Upper lobe of left lung (tissue), 6 donors: Measurements from ENCODE around the gene PODXL2. TPM values are rescaled to one million over a fixed set of nuclear protein-coding genes. Genes with fewer than 3 reads are reported as not detected.
A peak's percentile ranks its signal among the peaks of the same experiment; 100 is the strongest.

Experiments
- ATAC-seq, 2 donors: fragments of 200-7000 bp; cut with Tn5 transposase; one replicate each; pipeline ENCODE4 v1.9.1; 2022; ENCODE audit warnings: mild to moderate bottlenecking in 2 of 2, moderate library complexity in 2 of 2; ENCODE audit not compliant: low FRiP score in 2 of 2
- DNase-seq, 2 donors: peaks; one replicate each; pipeline ENCODE4 v3.0.0-alpha.2; 2019 to 2020
- H3K27ac ChIP-seq, 4 donors: fragments of 200-600 bp; sonication (generic); one replicate each; pipeline ENCODE4 v1.5.1; 2016 to 2019
- H3K27me3 ChIP-seq, 4 donors: fragments of 200-600 bp; sonication (generic); one replicate each; pipeline ENCODE4 v1.5.1; 2017 to 2019
- H3K36me3 ChIP-seq, 4 donors: fragments of 200-600 bp; sonication (generic); one replicate each; pipeline ENCODE4 v1.5.1; 2016 to 2019
- H3K4me1 ChIP-seq, 4 donors: fragments of 200-600 bp; sonication (generic); one replicate each; pipeline ENCODE4 v1.5.1; 2018 to 2019
- H3K4me3 ChIP-seq, 4 donors: fragments of 200-600 bp; sonication (generic); one replicate each; pipeline ENCODE4 v1.5.1; 2017 to 2019; ENCODE audit warnings: mild to moderate bottlenecking in 2 of 4, moderate library complexity in 1 of 4
- H3K9me3 ChIP-seq, 4 donors: fragments of 200-600 bp; sonication (generic); one replicate each; pipeline ENCODE4 v1.5.1; 2018 to 2019
- EP300 ChIP-seq, 4 donors: sonication (generic); formaldehyde crosslinking; IDR thresholded peaks; one replicate each; pipeline ENCODE4 v1.5.1; 2017; ENCODE audit warnings: antibody characterized with exemption in 4 of 4, control low read depth in 2 of 4
- POLR2A ChIP-seq, 4 donors: fragments of 450-650 bp; IDR thresholded peaks; one replicate each; pipeline ENCODE4 v1.5.1; 2016 to 2017; ENCODE audit warnings: antibody characterized with exemption in 4 of 4, mild to moderate bottlenecking in 2 of 4
- POLR2AphosphoS5 ChIP-seq, 2 donors: sonication (generic); formaldehyde crosslinking; IDR thresholded peaks; one replicate each; pipeline ENCODE4 v1.5.1; 2017; ENCODE audit warnings: antibody characterized with exemption in 2 of 2
- WGBS, 2 donors: methylation state at CpG; one replicate each; pipeline ENCODE4 v1.1.5; 2017 to 2018; 5-methylcytosine and 5-hydroxymethylcytosine counted together
- total RNA-seq, 6 donors: library from RNA; depleted of rRNA in 4 of 6; stranded (reverse); fragments of >200 nt in 4 of 6; gene quantifications; one replicate each; pipeline versions ENCODE4 v1.1.0 to v1.2.1, GENCODE V29; 2016 to 2021
- TF ChIP-seq, protein P1 (sequence below), 6 experiments: fragments of 450-650 bp in 4 of 6; fragments of 200-600 bp in 2 of 6; sonication (generic) in 2 of 6; IDR thresholded peaks; one replicate each; pipeline ENCODE4 v1.5.1; 2016 to 2019; ENCODE audit warnings: antibody characterized with exemption in 6 of 6
- donor health status: DM: no; HTN: no; CAD: no; lungs with moderate emphysema.
- donor health status: DM: no; HTN: yes; CAD: no; lungs with severe emphysema.

The PODXL2 gene
- total RNA-seq, 6 donors from 2014 or later, result 1.0 to 5.1 (median 3.5) TPM

DNA sequence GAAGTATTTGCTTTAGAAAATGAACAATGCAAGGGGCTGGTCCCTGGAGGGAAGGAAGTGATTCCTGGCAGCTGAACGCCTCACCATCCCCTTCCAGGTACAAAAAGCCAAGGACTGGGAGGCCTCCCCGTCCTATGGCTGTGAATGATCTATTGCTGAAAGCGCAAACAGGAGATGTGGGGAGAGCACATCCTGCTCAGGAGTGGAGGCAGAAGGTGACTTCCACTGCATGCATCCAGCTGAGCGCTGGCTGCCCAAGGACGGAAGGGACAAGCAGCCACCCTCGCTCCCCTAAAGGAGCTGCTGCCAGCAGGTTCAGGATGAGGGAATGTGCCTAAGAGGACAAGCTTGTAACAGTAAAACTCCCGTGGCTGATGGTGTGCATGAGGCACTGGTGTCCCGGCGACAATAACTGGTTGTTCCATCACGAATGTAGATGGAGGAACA is 85.2 kb downstream of the PODXL2 start:
- DNase-seq, result no peak
- no peaks in the 10 kb centered on the region for H3K27me3 ChIP-seq

DNA sequence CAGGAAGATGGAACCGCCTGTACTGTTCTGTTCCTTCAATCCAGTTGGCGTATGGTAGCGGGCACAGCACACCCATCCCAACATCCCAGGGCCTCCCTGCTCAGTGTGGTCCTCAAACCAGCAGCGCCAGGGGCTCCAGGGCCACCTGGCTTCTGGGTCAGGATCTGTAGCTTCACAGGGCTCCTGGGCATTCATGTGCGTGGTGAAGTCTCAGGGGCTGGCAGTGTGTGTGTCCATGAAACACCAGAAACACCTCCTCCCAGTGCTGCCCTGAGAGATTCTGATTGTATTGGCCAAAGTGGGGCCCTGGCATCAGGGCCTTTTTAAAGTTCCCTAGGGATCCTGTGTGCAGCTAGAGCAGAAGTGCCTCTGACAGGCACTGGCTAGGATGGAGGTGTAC is 85.9 kb downstream of the PODXL2 start:
- ATAC-seq, result no peak
- H3K36me3 ChIP-seq, result peaks cover 0 to 6% (median 0%) of the 10 kb centered on the region in 4 donors
- 97% methylated on average over 3 to 5 of the region's 5 CpGs for WGBS, 2 donors
- H3K27ac ChIP-seq, result no peak overlapping the region
- H3K4me1 ChIP-seq, result peaks cover 20 to 33% (median 23%) of the 10 kb centered on the region in 4 donors
- DNase-seq, result no peak
- TF ChIP-seq POLR2AphosphoS5 (IDR thresholded peaks at IDR 0.05) (no peak), POLR2A (IDR thresholded peaks at IDR 0.05) (no peak), EP300 (IDR thresholded peaks at IDR 0.05) (no peak)
- no peak overlapping the region for H3K4me3 ChIP-seq
- H3K27me3 ChIP-seq, result no peaks in the 10 kb centered on the region
- no peaks in the 10 kb centered on the region for H3K9me3 ChIP-seq

More for the DNA sequence above, 85.2 kb downstream of the PODXL2 start:
- no peak for ATAC-seq
- Histone ChIP-seq H3K36me3 (no peaks in the 10 kb centered on the region), H3K4me1 (peaks cover 20 to 33% (median 23%) of the 10 kb centered on the region in 4 donors), H3K4me3 (no peak overlapping the region), H3K27ac (peak overlapping the region in 3 of 4 donors; percentile 1 to 49 (median 16)), H3K9me3 (no peaks in the 10 kb centered on the region)
- 46 to 55% methylated on average over 10 of the region's 10 CpGs for whole genome bisulfite sequencing, 2 donors
- TF ChIP-seq, protein P1, sequence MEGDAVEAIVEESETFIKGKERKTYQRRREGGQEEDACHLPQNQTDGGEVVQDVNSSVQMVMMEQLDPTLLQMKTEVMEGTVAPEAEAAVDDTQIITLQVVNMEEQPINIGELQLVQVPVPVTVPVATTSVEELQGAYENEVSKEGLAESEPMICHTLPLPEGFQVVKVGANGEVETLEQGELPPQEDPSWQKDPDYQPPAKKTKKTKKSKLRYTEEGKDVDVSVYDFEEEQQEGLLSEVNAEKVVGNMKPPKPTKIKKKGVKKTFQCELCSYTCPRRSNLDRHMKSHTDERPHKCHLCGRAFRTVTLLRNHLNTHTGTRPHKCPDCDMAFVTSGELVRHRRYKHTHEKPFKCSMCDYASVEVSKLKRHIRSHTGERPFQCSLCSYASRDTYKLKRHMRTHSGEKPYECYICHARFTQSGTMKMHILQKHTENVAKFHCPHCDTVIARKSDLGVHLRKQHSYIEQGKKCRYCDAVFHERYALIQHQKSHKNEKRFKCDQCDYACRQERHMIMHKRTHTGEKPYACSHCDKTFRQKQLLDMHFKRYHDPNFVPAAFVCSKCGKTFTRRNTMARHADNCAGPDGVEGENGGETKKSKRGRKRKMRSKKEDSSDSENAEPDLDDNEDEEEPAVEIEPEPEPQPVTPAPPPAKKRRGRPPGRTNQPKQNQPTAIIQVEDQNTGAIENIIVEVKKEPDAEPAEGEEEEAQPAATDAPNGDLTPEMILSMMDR (IDR thresholded peaks at IDR 0.05), result no peak
- TF ChIP-seq EP300 (IDR thresholded peaks at IDR 0.05) (no peak), POLR2AphosphoS5 (IDR thresholded peaks at IDR 0.05) (no peak), POLR2A (IDR thresholded peaks at IDR 0.05) (no peak)

DNA sequence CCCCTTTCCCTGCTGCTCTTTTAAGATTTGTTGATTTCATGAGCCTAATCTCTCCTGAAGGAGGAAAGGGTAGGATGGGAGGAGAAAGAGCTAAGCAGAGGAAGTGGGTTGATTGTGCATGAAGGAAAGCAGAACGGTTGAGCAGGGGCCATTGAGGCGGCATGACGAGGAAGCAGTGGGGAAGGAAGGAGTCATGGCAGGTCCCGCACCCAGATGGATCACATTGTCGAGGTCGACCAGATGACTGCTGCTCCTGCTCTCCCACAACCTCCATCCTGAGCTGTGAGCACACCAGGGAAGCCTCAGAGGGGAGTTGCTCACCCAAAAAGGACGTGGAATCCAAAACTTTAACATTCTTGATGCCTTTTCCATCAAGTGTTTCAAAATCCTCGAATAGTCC is 86.5 kb downstream of the PODXL2 start:
- Histone ChIP-seq H3K36me3 (peaks cover 0 to 9% (median 0%) of the 10 kb centered on the region in 4 donors), H3K27ac (no peak overlapping the region), H3K4me3 (no peak overlapping the region), H3K9me3 (no peaks in the 10 kb centered on the region), H3K4me1 (peaks cover 20 to 34% (median 23%) of the 10 kb centered on the region in 4 donors), H3K27me3 (no peaks in the 10 kb centered on the region)
- ATAC-seq (no peak), DNase-seq (no peak)
- 55 to 60% methylated on average over 8 of the region's 8 CpGs for WGBS, 2 donors
- TF ChIP-seq, protein P1 (IDR thresholded peaks at IDR 0.05), result no peak
- TF ChIP-seq POLR2AphosphoS5 (IDR thresholded peaks at IDR 0.05) (no peak), EP300 (IDR thresholded peaks at IDR 0.05) (no peak), POLR2A (IDR thresholded peaks at IDR 0.05) (no peak)

DNA sequence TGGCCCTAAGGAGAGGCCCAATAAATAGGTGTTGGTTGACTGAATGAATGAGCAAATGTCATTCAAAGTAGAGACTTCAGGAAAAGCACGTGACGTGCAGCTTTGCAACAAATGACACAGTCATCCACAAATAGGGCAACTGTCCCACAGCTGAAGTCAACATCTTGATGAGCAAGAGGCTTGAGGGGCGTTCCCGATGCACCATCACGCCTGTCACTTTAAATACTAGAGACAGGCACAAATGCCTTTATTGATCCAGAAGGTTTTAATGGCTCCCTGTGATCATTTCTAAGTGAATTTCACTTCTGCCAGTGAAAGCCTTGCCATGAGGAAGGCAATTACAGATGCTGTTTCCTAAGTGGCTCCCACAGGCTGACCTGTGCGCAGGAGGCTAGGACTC is 87.4 kb downstream of the PODXL2 start:
- H3K4me1 ChIP-seq, result peaks cover 20 to 40% (median 23%) of the 10 kb centered on the region in 4 donors
- no peaks in the 10 kb centered on the region for H3K9me3 ChIP-seq
- 93 to 97% methylated on average over 6 of the region's 6 CpGs for WGBS, 2 donors
- no peak for TF ChIP-seq POLR2A (IDR thresholded peaks at IDR 0.05)
- TF ChIP-seq POLR2AphosphoS5 (IDR thresholded peaks at IDR 0.05), result no peak
- TF ChIP-seq EP300 (IDR thresholded peaks at IDR 0.05), result no peak
- TF ChIP-seq, protein P1 (IDR thresholded peaks at IDR 0.05), result no peak
- no peak for DNase-seq
- H3K27ac ChIP-seq, result no peak overlapping the region
- H3K36me3 ChIP-seq, result peaks cover 0 to 9% (median 0%) of the 10 kb centered on the region in 4 donors
- H3K4me3 ChIP-seq, result no peak overlapping the region
- ATAC-seq, result no peak
- no peaks in the 10 kb centered on the region for H3K27me3 ChIP-seq

DNA sequence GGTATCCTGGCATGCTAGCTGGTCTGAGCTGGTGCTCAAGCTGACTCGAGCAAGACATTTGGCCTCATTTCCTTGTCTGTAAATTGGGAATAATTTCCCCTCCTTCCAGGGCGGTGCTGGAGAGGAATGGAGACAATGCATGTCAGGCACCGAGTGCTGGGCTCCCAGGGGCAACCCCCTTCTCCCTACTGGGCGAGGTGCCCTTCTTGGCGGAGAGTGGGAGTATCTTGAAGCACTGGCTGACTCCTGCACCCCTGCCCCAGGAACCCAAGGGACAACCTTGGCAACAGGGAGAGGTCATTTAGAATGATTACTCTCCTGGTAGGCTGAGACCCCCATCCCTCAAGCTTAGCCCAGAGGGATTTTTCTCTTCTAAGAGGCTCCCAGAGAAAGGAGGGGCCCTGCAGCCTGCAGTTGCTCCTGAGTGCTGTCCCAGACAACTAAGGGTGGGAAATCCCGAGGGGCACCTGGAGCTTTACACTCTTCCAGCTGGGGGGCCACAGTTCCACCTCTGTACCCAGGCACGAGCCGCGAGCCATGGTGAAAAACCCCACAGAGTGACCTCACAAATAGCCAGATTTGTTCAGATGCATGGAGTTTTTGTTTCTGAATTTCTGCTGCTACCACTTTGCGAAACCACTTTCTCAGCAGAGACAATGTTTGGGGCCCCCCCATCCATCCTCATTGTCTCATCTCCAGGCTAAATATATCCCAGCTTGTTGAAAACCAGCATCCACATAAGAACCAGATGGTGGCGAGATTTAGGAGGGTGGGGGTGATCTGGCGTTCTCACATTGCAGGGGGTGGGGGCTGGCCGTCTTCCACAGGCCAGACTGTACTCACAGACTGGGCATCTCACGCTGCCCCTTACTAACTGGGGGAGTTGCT is 88.6 kb downstream of the PODXL2 start:
- ATAC-seq, result no peak
- peaks cover 20 to 46% (median 27%) of the 10 kb centered on the region in 4 donors for H3K4me1 ChIP-seq
- no peak for TF ChIP-seq EP300 (IDR thresholded peaks at IDR 0.05)
- TF ChIP-seq POLR2AphosphoS5 (IDR thresholded peaks at IDR 0.05), result no peak
- no peak for TF ChIP-seq POLR2A (IDR thresholded peaks at IDR 0.05)
- TF ChIP-seq, protein P1 (IDR thresholded peaks at IDR 0.05), result no peak
- no peaks in the 10 kb centered on the region for H3K27me3 ChIP-seq
- H3K9me3 ChIP-seq, result no peaks in the 10 kb centered on the region
- H3K4me3 ChIP-seq, result no peak overlapping the region
- 72 to 80% methylated on average over 12 to 14 of the region's 14 CpGs for WGBS, 2 donors
- no peak for DNase-seq
- H3K36me3 ChIP-seq, result peaks cover 0 to 9% (median 0%) of the 10 kb centered on the region in 4 donors
- no peak overlapping the region for H3K27ac ChIP-seq
